HepG2 (cell line): ENCODE results near the gene NGRN. TPM values are rescaled to one million over a fixed set of nuclear protein-coding genes. Genes with fewer than 3 reads are reported as not detected.

ENCODE experiments used
- BHLHE40 ChIP-seq: IDR thresholded peaks from 2 replicates; pipeline ENCODE4 v1.6.1; 2011; ENCODE audit warnings: low read length, improper control_type of control experiment
- EZH2 ChIP-seq: conservative IDR thresholded peaks from 2 replicates; pipeline ENCODE4 v1.6.1; 2012; ENCODE audit warnings: mild to moderate bottlenecking, low read depth, low read length, moderate library complexity
- FOXJ3 ChIP-seq: sonication (generic); formaldehyde crosslinking; IDR thresholded peaks from 2 replicates; pipeline ENCODE4 v1.4.0; 2020; ENCODE audit warnings: missing genetic modification reagents, mild to moderate bottlenecking, borderline replicate concordance
- HIVEP1 ChIP-seq: sonication (generic); formaldehyde crosslinking; IDR thresholded peaks from 2 replicates; pipeline ENCODE4 v1.4.0; 2020; ENCODE audit warnings: mild to moderate bottlenecking, missing genetic modification reagents
- MATR3 ChIP-seq: sonication (generic); formaldehyde crosslinking; IDR thresholded peaks from 2 replicates; pipeline ENCODE4 v1.4.0; 2020; ENCODE audit warnings: missing genetic modification reagents
- MTA1 ChIP-seq: sonication (generic); formaldehyde crosslinking; IDR thresholded peaks from 2 replicates; pipeline ENCODE4 v1.4.0; 2020; ENCODE audit warnings: missing genetic modification reagents, mild to moderate bottlenecking, borderline replicate concordance
- NFKB2 ChIP-seq: sonication (generic); formaldehyde crosslinking; IDR thresholded peaks from 2 replicates; pipeline ENCODE4 v1.4.0; 2020; ENCODE audit warnings: missing genetic modification reagents, borderline replicate concordance
- PRPF4 ChIP-seq: fragments of 200-400 bp; formaldehyde crosslinking; IDR thresholded peaks from 2 replicates; pipeline ENCODE4 v1.6.1; 2016; ENCODE audit warnings: low read length, low read depth; ENCODE audit not compliant: poor library complexity, severe bottlenecking
- ZNF253 ChIP-seq: sonication (generic); formaldehyde crosslinking; IDR thresholded peaks from 2 replicates; pipeline ENCODE4 v1.8.0; 2022; ENCODE audit warnings: mild to moderate bottlenecking, missing genetic modification reagents, borderline replicate concordance
- ZNF34 ChIP-seq: sonication (generic); formaldehyde crosslinking; IDR thresholded peaks from 2 replicates; pipeline ENCODE4 v1.4.0; 2020; ENCODE audit warnings: mild to moderate bottlenecking, missing genetic modification reagents, borderline replicate concordance
- ZNF350 ChIP-seq: sonication (generic); formaldehyde crosslinking; IDR thresholded peaks from 2 replicates; pipeline ENCODE4 v1.4.0; 2020; ENCODE audit warnings: mild to moderate bottlenecking, low read depth, missing genetic modification reagents, borderline replicate concordance
- ZNF430 ChIP-seq: sonication (generic); formaldehyde crosslinking; IDR thresholded peaks from 2 replicates; pipeline ENCODE4 v1.9.0; 2021; ENCODE audit warnings: mild to moderate bottlenecking, missing genetic modification reagents
- ZNF546 ChIP-seq: sonication (generic); formaldehyde crosslinking; conservative IDR thresholded peaks from 2 replicates; pipeline ENCODE4 v1.8.1; 2023; ENCODE audit warnings: mild to moderate bottlenecking, missing genetic modification reagents
- ZNF775 ChIP-seq: sonication (generic); formaldehyde crosslinking; IDR thresholded peaks from 2 replicates; pipeline ENCODE4 v1.4.0; 2020; ENCODE audit warnings: missing genetic modification reagents, mild to moderate bottlenecking, moderate library complexity, borderline replicate concordance
- ZNF780A ChIP-seq: sonication (generic); formaldehyde crosslinking; IDR thresholded peaks from 2 replicates; pipeline ENCODE4 v1.8.0; 2022; ENCODE audit warnings: mild to moderate bottlenecking, missing genetic modification reagents, moderate library complexity
- ZSCAN22 ChIP-seq: sonication (generic); formaldehyde crosslinking; IDR thresholded peaks from 2 replicates; pipeline ENCODE4 v1.4.0; 2020; ENCODE audit warnings: mild to moderate bottlenecking, missing genetic modification reagents
- polyA plus RNA-seq, 8 experiments: library from polyadenylated mRNA; depleted of rRNA in 3 of 8; stranded (reverse) in 7 of 8; unstranded in 1 of 8; fragments of >200 nt; fragmentation: Illumina TruSeq in 4 of 8; extraction: Trizol in 4 of 8; gene quantifications; 2 replicates each; pipeline versions ENCODE4 v1.2.1 to v1.2.3, GENCODE V29; 2011 to 2016; ENCODE audit warnings: low read depth in 4 of 8, missing spikeins in 1 of 8, mixed read lengths in 1 of 8; ENCODE audit not compliant: insufficient read depth in 1 of 8
- total RNA-seq, 5 experiments: library from RNA; depleted of rRNA; stranded (reverse); fragments of >200 nt; fragmentation: Illumina TruSeq; extraction: Trizol; gene quantifications; 2 replicates each; pipeline ENCODE4 v1.2.3, GENCODE V29; 2016; ENCODE audit warnings: low read depth in 1 of 5
- TF ChIP-seq, protein P1 (sequence below): IDR thresholded peaks from 2 replicates; pipeline ENCODE4 v1.6.1; 2016; ENCODE audit warnings: mild to moderate bottlenecking, missing biosample characterization, missing genetic modification reagents
- TF ChIP-seq, protein P2 (sequence below): IDR thresholded peaks from 2 replicates; pipeline ENCODE4 v1.6.1; 2016; ENCODE audit warnings: low read depth
- TF ChIP-seq, protein P3 (sequence below): sonication (generic); formaldehyde crosslinking; IDR thresholded peaks from 2 replicates; pipeline ENCODE4 v1.5.0; 2020; ENCODE audit warnings: mild to moderate bottlenecking, missing genetic modification reagents, moderate library complexity
- TF ChIP-seq, protein P4 (sequence below): sonication (generic); formaldehyde crosslinking; IDR thresholded peaks from 2 replicates; pipeline ENCODE4 v1.4.0; 2020; ENCODE audit warnings: mild to moderate bottlenecking, missing genetic modification reagents
- TF ChIP-seq, protein P5 (sequence below): sonication (generic); formaldehyde crosslinking; IDR thresholded peaks from 2 replicates; pipeline ENCODE4 v1.8.0; 2022; ENCODE audit warnings: mild to moderate bottlenecking, missing genetic modification reagents, moderate library complexity

Gene NGRN
- total and polyA plus RNA-seq, 2 of the 13 experiments (the other 11 are each of a cell fraction or from before 2014, with no cell fraction given), result 39.8 to 63.7 TPM

DNA sequence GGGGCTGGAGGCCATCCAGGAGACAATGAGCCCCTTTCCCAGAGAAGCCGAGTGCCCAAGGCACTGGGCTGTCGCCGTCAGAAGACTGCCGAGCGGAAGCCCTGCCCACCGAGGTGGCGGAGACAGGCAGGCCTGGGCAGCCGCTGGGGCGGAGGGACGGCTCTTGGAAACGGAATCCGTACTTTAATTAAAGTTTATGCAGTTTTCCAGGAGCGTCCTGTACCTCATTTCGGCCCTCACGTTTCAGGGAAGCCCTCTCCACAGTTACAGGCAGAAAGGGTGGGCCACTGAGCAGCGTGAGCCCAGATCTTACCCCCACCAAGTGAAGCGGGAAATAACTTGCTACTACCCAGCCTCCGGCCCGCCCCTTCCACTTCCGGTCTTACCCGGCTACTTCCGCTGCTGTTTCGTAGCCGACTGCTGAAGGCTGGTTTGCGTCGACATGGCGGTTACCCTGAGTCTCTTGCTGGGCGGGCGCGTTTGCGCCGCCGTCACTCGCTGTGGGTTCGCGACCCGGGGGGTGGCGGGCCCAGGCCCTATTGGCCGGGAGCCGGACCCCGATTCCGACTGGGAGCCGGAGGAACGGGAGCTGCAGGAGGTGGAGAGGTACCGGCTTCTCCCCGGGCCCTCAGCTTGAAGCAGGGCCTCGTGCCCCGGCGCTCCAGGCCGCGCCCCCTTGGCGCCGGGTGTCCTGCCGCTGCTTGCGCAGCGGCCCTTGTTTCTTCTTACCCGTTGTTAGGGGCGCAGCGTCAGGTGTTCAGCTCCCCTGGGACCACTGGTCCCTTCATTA lies at the start of gene NGRN (continued):
- TF ChIP-seq HIVEP1 (CRISPR knock-in tag) (no peak), ZNF546 (CRISPR knock-in tag) (0 out of 2 replicates have a peak, but pooled peaks have one; percentile 67), ZNF350 (no peak), BHLHE40 (no peak), ZNF253 (CRISPR knock-in tag) (peak; percentile 35; the same call in 1 of the 2 replicates), NFKB2 (peak; percentile 90; the same call in 1 of the 2 replicates), ZSCAN22 (CRISPR knock-in tag) (peak; percentile 66; the same call in 1 of the 2 replicates), ZNF34 (CRISPR knock-in tag) (no peak), ZNF775 (CRISPR knock-in tag) (no peak), MTA1 (CRISPR knock-in tag) (0 out of 2 replicates have a peak, but pooled peaks have one; percentile 32), FOXJ3 (peak; percentile 62; the same call in 1 of the 2 replicates), PRPF4 (no peak), ZNF430 (CRISPR knock-in tag) (peak; percentile 94), EZH2 (no peak), MATR3 (CRISPR knock-in tag) (no peak), ZNF780A (0 out of 2 replicates have a peak, but pooled peaks have one; percentile 68)
- TF ChIP-seq, protein P1, sequence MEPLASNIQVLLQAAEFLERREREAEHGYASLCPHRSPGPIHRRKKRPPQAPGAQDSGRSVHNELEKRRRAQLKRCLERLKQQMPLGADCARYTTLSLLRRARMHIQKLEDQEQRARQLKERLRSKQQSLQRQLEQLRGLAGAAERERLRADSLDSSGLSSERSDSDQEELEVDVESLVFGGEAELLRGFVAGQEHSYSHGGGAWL (CRISPR knock-in tag), result peak; percentile 97
- TF ChIP-seq, protein P2, sequence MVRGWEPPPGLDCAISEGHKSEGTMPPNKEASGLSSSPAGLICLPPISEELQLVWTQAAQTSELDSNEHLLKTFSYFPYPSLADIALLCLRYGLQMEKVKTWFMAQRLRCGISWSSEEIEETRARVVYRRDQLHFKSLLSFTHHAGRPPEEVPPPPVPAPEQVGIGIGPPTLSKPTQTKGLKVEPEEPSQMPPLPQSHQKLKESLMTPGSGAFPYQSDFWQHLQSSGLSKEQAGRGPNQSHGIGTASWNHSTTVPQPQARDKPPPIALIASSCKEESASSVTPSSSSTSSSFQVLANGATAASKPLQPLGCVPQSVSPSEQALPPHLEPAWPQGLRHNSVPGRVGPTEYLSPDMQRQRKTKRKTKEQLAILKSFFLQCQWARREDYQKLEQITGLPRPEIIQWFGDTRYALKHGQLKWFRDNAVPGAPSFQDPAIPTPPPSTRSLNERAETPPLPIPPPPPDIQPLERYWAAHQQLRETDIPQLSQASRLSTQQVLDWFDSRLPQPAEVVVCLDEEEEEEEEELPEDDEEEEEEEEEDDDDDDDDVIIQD (CRISPR knock-in tag), result no peak
- TF ChIP-seq, protein P3, sequence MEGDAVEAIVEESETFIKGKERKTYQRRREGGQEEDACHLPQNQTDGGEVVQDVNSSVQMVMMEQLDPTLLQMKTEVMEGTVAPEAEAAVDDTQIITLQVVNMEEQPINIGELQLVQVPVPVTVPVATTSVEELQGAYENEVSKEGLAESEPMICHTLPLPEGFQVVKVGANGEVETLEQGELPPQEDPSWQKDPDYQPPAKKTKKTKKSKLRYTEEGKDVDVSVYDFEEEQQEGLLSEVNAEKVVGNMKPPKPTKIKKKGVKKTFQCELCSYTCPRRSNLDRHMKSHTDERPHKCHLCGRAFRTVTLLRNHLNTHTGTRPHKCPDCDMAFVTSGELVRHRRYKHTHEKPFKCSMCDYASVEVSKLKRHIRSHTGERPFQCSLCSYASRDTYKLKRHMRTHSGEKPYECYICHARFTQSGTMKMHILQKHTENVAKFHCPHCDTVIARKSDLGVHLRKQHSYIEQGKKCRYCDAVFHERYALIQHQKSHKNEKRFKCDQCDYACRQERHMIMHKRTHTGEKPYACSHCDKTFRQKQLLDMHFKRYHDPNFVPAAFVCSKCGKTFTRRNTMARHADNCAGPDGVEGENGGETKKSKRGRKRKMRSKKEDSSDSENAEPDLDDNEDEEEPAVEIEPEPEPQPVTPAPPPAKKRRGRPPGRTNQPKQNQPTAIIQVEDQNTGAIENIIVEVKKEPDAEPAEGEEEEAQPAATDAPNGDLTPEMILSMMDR (CRISPR knock-in tag), result no peak
- TF ChIP-seq, protein P4, sequence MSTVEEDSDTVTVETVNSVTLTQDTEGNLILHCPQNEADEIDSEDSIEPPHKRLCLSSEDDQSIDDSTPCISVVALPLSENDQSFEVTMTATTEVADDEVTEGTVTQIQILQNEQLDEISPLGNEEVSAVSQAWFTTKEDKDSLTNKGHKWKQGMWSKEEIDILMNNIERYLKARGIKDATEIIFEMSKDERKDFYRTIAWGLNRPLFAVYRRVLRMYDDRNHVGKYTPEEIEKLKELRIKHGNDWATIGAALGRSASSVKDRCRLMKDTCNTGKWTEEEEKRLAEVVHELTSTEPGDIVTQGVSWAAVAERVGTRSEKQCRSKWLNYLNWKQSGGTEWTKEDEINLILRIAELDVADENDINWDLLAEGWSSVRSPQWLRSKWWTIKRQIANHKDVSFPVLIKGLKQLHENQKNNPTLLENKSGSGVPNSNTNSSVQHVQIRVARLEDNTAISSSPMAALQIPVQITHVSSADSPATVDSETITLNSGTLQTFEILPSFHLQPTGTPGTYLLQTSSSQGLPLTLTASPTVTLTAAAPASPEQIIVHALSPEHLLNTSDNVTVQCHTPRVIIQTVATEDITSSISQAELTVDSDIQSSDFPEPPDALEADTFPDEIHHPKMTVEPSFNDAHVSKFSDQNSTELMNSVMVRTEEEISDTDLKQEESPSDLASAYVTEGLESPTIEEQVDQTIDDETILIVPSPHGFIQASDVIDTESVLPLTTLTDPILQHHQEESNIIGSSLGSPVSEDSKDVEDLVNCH (CRISPR knock-in tag), result 0 out of 2 replicates have a peak, but pooled peaks have one; percentile 37
- TF ChIP-seq, protein P5, sequence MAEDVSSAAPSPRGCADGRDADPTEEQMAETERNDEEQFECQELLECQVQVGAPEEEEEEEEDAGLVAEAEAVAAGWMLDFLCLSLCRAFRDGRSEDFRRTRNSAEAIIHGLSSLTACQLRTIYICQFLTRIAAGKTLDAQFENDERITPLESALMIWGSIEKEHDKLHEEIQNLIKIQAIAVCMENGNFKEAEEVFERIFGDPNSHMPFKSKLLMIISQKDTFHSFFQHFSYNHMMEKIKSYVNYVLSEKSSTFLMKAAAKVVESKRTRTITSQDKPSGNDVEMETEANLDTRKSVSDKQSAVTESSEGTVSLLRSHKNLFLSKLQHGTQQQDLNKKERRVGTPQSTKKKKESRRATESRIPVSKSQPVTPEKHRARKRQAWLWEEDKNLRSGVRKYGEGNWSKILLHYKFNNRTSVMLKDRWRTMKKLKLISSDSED (CRISPR knock-in tag), result no peak
